Epithelial cell of esophagus (primary cell): ENCODE results near the gene ARVCF.

Source experiments
- DNase-seq: peaks from one replicate; pipeline ENCODE4 v3.0.0; 2010; ENCODE audit warnings: low read depth
- H3K4me3 ChIP-seq: 2 replicates; pipeline ENCODE4 v1.5.1; 2011; ENCODE audit warnings: mild to moderate bottlenecking, low read length, control low read depth
- TF ChIP-seq, protein P1 (sequence below): IDR thresholded peaks from 2 replicates; pipeline ENCODE4 v1.5.1; 2011; ENCODE audit warnings: low read depth, mild to moderate bottlenecking, low read length, control low read depth, inconsistent platforms; ENCODE audit not compliant: insufficient read depth; ENCODE audit errors: missing control alignments

Gene ARVCF, protein sequence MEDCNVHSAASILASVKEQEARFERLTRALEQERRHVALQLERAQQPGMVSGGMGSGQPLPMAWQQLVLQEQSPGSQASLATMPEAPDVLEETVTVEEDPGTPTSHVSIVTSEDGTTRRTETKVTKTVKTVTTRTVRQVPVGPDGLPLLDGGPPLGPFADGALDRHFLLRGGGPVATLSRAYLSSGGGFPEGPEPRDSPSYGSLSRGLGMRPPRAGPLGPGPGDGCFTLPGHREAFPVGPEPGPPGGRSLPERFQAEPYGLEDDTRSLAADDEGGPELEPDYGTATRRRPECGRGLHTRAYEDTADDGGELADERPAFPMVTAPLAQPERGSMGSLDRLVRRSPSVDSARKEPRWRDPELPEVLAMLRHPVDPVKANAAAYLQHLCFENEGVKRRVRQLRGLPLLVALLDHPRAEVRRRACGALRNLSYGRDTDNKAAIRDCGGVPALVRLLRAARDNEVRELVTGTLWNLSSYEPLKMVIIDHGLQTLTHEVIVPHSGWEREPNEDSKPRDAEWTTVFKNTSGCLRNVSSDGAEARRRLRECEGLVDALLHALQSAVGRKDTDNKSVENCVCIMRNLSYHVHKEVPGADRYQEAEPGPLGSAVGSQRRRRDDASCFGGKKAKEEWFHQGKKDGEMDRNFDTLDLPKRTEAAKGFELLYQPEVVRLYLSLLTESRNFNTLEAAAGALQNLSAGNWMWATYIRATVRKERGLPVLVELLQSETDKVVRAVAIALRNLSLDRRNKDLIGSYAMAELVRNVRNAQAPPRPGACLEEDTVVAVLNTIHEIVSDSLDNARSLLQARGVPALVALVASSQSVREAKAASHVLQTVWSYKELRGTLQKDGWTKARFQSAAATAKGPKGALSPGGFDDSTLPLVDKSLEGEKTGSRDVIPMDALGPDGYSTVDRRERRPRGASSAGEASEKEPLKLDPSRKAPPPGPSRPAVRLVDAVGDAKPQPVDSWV

GRCh38 chr22:20016734-20017621 is at the start of gene ARVCF:
ARVCF (minus strand) TSS chr22:20016823; CDS start chr22:19990794, 26,029 bp downstream.
- TF ChIP-seq, protein P1, sequence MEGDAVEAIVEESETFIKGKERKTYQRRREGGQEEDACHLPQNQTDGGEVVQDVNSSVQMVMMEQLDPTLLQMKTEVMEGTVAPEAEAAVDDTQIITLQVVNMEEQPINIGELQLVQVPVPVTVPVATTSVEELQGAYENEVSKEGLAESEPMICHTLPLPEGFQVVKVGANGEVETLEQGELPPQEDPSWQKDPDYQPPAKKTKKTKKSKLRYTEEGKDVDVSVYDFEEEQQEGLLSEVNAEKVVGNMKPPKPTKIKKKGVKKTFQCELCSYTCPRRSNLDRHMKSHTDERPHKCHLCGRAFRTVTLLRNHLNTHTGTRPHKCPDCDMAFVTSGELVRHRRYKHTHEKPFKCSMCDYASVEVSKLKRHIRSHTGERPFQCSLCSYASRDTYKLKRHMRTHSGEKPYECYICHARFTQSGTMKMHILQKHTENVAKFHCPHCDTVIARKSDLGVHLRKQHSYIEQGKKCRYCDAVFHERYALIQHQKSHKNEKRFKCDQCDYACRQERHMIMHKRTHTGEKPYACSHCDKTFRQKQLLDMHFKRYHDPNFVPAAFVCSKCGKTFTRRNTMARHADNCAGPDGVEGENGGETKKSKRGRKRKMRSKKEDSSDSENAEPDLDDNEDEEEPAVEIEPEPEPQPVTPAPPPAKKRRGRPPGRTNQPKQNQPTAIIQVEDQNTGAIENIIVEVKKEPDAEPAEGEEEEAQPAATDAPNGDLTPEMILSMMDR, result no peak
- peak; percentile 93 for DNase-seq
- H3K4me3 ChIP-seq, result peak within 1 kb of the TSS; percentile 53

- H3K4me3 ChIP-seq, result no peak overlapping the region
- TF ChIP-seq, protein P1, result no peak
- no peak for DNase-seq
Observed at GRCh38 chr22:20065896-20066616, 49.4 kb upstream of the ARVCF start.

DNA sequence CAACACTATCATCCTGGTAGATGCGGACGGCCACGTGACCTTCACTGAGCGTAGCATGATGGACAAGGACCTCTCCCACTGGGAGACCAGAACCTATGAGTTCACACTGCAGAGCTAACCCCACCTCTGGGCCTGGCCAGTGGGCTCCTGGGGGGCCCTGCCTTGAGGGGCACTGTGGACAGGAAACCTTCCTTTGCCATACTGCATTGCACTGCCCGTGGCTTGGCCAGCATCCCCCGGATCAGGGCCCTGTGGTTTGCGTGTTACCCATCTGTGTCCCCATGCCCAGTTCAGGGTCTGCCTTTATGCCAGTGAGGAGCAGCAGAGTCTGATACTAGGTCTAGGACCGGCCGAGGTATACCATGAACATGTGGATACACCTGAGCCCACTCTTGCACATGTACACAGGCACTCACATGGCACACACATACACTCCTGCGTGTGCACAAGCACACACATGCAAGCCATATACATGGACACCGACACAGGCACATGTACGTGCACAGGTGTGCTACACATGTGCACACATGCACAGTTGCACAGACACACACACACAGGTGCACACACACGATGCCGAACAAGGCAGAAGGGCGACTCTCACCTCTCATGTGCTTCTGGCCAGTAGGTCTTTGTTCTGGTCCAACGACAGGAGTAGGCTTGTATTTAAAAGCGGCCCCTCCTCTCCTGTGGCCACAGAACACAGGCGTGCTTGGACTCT is 48.1 kb upstream of the ARVCF start:
- TF ChIP-seq, protein P1, result no peak
- no peak overlapping the region for H3K4me3 ChIP-seq
- DNase-seq, result no peak

DNA sequence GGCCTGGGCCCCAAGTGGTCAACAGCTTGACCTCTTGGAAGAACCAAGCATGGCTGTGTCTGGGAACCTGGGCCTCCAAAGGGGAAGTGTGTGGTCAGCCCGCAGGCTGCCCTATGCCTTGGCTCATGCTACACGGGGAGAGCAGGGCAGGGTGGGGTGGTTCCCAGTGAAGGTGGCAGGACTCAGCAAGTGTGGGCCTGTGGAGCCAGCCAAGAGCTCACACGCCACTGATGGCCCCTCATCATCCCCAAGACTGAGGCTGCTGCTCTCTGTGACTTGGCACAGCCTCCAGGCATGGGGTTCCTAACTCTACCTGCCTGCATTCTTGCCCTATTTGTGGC is 47.5 kb upstream of the ARVCF start:
- DNase-seq, result no peak
- TF ChIP-seq, protein P1, result no peak
- H3K4me3 ChIP-seq, result no peak overlapping the region

GRCh38 chr22:20063271-20064139 is 46.9 kb upstream of the ARVCF start:
- no peak for DNase-seq
- TF ChIP-seq, protein P1, result no peak
- no peak overlapping the region for H3K4me3 ChIP-seq
